ENCODE data around the gene NUP42.
"Not testable (repeated sequence)": the region's sequence is repeated elsewhere in the genome, so short reads cannot be mapped to it uniquely, and the experiment has no call there.

The NUP42 gene

GRCh38 chr7:23205909-23206767, 24.3 kb downstream of the NUP42 start:
- DNase-seq, result no peak

- no peak for DNase-seq
Observed at GRCh38 chr7:23207021-23207420, 25.2 kb downstream of the NUP42 start.

- no peak for DNase-seq
Observed at GRCh38 chr7:23207884-23208283, 26.0 kb downstream of the NUP42 start.

GRCh38 chr7:23208316-23208715, 26.5 kb downstream of the NUP42 start:
- no peak for DNase-seq

- DNase-seq, result no peak
Observed at GRCh38 chr7:23210506-23210905, 28.7 kb downstream of the NUP42 start.

GRCh38 chr7:23211589-23211988, 29.7 kb downstream of the NUP42 start:
- no peak for DNase-seq

- no peak for DNase-seq
Observed at GRCh38 chr7:23212395-23212794, 30.5 kb downstream of the NUP42 start.

GRCh38 chr7:23212841-23213240, 31.0 kb downstream of the NUP42 start:
- DNase-seq, result no peak

GRCh38 chr7:23213755-23214154, 31.9 kb downstream of the NUP42 start:
- DNase-seq, result no peak

- DNase-seq, result no peak
Observed at GRCh38 chr7:23214423-23214822, 32.6 kb downstream of the NUP42 start.

GRCh38 chr7:23214938-23215337, 33.1 kb downstream of the NUP42 start:
- no peak for DNase-seq

- DNase-seq, result no peak
Observed at GRCh38 chr7:23216021-23216420, 34.2 kb downstream of the NUP42 start.

- no peak for DNase-seq
Observed at GRCh38 chr7:23218196-23218595, 36.3 kb downstream of the NUP42 start.

- DNase-seq, result no peak
Observed at GRCh38 chr7:23220690-23221305, 39.0 kb downstream of the NUP42 start.

- no peak for DNase-seq
Observed at GRCh38 chr7:23222439-23223030, 40.7 kb downstream of the NUP42 start.

- DNase-seq, result not testable (repeated sequence)
Observed at GRCh38 chr7:23224364-23224763, 42.5 kb downstream of the NUP42 start.

- no peak for DNase-seq
Observed at GRCh38 chr7:23226844-23227450, 45.1 kb downstream of the NUP42 start.

GRCh38 chr7:23228412-23228811, 46.6 kb downstream of the NUP42 start:
- DNase-seq, result no peak

GRCh38 chr7:23230641-23231101, 48.8 kb downstream of the NUP42 start:
- DNase-seq, result no peak

GRCh38 chr7:23232966-23233365, 51.1 kb downstream of the NUP42 start:
- no peak for DNase-seq

- DNase-seq, result no peak
Observed at GRCh38 chr7:23234569-23235296, 52.9 kb downstream of the NUP42 start.

GRCh38 chr7:23235813-23236221, 54.0 kb downstream of the NUP42 start:
- peak in 1 of 2 experiments; percentile 9 for DNase-seq

- no peak for DNase-seq
Observed at GRCh38 chr7:23237000-23237399, 55.2 kb downstream of the NUP42 start.

Data from SHP77 (cell line).